Heart right ventricle (tissue), 16 donors: ENCODE measurements around the gene F10. TPM values are rescaled to one million over a fixed set of nuclear protein-coding genes. Genes with fewer than 3 reads are reported as not detected.

Experiments
- ATAC-seq, 8 donors: fragments of 200-7000 bp; cut with Tn5 transposase; one replicate each; pipeline ENCODE4 v1.9.1; 2020; ENCODE audit warnings: mild to moderate bottlenecking in 8 of 8, moderate library complexity in 8 of 8, moderate number of reproducible peaks in 1 of 8
- DNase-seq, 2 donors: peaks; one replicate each; pipeline ENCODE4 v3.0.0-alpha.2; 2020
- H3K27ac ChIP-seq, 10 donors: fragments of 200-600 bp; sonication (generic) in 2 of 10; one replicate each; pipeline versions ENCODE4 v1.5.0 to v1.8.0; 2020 to 2022; ENCODE audit warnings: mild to moderate bottlenecking in 3 of 10
- H3K27me3 ChIP-seq, 7 donors: fragments of 200-600 bp; one replicate each; pipeline ENCODE4 v1.8.0; 2021 to 2022; ENCODE audit warnings: mild to moderate bottlenecking in 2 of 7
- H3K36me3 ChIP-seq, 9 donors: fragments of 200-600 bp; sonication (generic) in 1 of 9; one replicate each; pipeline versions ENCODE4 v1.5.0 to v1.8.0; 2020 to 2022; ENCODE audit warnings: mild to moderate bottlenecking in 2 of 9
- H3K4me1 ChIP-seq, 9 donors: fragments of 200-600 bp; sonication (generic) in 1 of 9; one replicate each; pipeline versions ENCODE4 v1.5.0 to v1.8.0; 2020 to 2022; ENCODE audit warnings: mild to moderate bottlenecking in 4 of 9
- H3K4me3 ChIP-seq, 10 donors: fragments of 200-600 bp; sonication (generic) in 2 of 10; one replicate each; pipeline versions ENCODE4 v1.5.0 to v1.8.0; 2020 to 2022; ENCODE audit warnings: mild to moderate bottlenecking in 7 of 10, moderate library complexity in 2 of 10
- H3K9me3 ChIP-seq, 11 donors: fragments of 200-600 bp in 10 of 11; sonication (generic) in 2 of 11; one replicate each; pipeline versions ENCODE4 v1.5.0 to v1.8.0; 2013 to 2022; ENCODE audit warnings: mild to moderate bottlenecking in 2 of 11, control low read depth in 1 of 11, moderate library complexity in 1 of 11
- WGBS, 2 donors: extraction: QIAGEN DNeasy Blood & Tissue Kit; methylation state at CpG; one replicate each; pipeline ENCODE4 v1.1.7; 2013; ENCODE audit warnings: inconsistent platforms in 1 of 2; 5-methylcytosine and 5-hydroxymethylcytosine counted together
- intact Hi-C, 10 donors: fragments of 100-400 bp; cut with DNase I; formaldehyde crosslinking; loops; one replicate each; pipeline versions ENCODE4 v1.11.1 to v1.14.2; 2022
- polyA plus RNA-seq, 2 donors: library from polyadenylated mRNA; stranded (reverse); fragments of 200-250 nt; gene quantifications; one replicate each; pipeline ENCODE4 v1.2.3, GENCODE V29; 2013
- total RNA-seq, 10 donors: library from RNA; stranded (reverse); fragmentation: NEBNext Ultra II Directional in 3 of 10; extraction: Animal tissue kit (Norgen Biotek cat#: 25700) in 3 of 10; gene quantifications; one replicate each; pipeline versions ENCODE4 v1.2.1 to v1.2.4, GENCODE V29; 2021 to 2023
- TF ChIP-seq, protein P1 (sequence below), 9 donors: fragments of 200-600 bp; sonication (generic) in 2 of 9; IDR thresholded peaks; one replicate each; pipeline versions ENCODE4 v1.5.0 to v1.8.0; 2021 to 2022; ENCODE audit warnings: antibody characterized with exemption in 9 of 9, mild to moderate bottlenecking in 5 of 9, moderate library complexity in 1 of 9
- donor health status: Arrhythmogenic right ventricular cardiomyopathy.
- donor health status: ischemic (EF 13 %, LVEDD 7.1; RV severe dilation, severe dysfunction).
- donor health status: healthy with polysubstance abuse.
- donor health status: DM: no; HTN: yes; CAD: no.
- donor health status: DM: no; HTN: no; CAD: no.
- donor health status: ischemic (EF 25% LVEDD 6.9; RV normal size, moderate dysfunction).
- donor health status: ischemic (EF 25% LVEDD 5.7; RV mildly dilated, moderate dysfunction).
- donor health status: healthy.
- donor health status: DM: yes; HTN: yes; CAD: no.
- donor health status: Ischemic cardiomyopathy.
- donor health status: ischemic (EF 35%, LVEDD 5.7; RV mildly dilated, moderate dysfunction).
- donor health status: nonischemic (EF 11% LVEDD 7.7; RV severe dilation, severe dysfunction).
- donor health status: DM: yes; HTN: yes; CAD: no.
- donor health status: PGD.
- donor health status: ischemic (EF 29% LVEDD 5.4; RV normal size, mild dysfunction).
- donor health status: nonischemic (EF 23%, LVEDD 6.1; RV moderate dilation, normal function).

F10 gene
- total and polyA plus RNA-seq, 12 donors = 1.7 to 15.1 (median 6.3) TPM

DNA sequence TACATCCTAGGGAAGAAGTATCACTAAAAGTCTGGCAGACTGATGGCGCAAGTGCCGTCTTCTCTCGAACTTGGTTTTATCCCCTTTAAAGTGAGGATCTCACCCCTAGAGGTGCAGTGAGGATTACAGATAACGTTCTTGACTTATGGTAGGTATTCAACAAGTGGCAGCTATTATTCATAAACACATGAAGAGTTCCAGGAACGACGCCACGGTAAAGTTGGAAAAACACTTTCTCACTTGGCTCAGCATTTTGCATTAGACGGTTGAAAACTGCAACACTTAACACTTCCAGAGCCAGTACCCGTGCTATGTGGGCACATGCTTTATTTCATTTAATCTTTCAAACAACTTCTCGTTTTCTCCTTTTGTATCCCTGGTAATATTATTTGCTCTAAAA, 44.6 kb downstream of the F10 start:
- Histone ChIP-seq H3K9me3 (peaks cover 0 to 5% (median 0%) of the 10 kb centered on the region in 11 donors), H3K27ac (no peak overlapping the region), H3K27me3 (peaks cover 0 to 9% (median 3%) of the 10 kb centered on the region in 7 donors), H3K36me3 (peaks cover 0 to 29% (median 5%) of the 10 kb centered on the region in 9 donors), H3K4me3 (no peak overlapping the region), H3K4me1 (peaks cover 0 to 17% (median 0%) of the 10 kb centered on the region in 9 donors)
- ATAC-seq (no peak), DNase-seq (no peak)
- TF ChIP-seq, protein P1, sequence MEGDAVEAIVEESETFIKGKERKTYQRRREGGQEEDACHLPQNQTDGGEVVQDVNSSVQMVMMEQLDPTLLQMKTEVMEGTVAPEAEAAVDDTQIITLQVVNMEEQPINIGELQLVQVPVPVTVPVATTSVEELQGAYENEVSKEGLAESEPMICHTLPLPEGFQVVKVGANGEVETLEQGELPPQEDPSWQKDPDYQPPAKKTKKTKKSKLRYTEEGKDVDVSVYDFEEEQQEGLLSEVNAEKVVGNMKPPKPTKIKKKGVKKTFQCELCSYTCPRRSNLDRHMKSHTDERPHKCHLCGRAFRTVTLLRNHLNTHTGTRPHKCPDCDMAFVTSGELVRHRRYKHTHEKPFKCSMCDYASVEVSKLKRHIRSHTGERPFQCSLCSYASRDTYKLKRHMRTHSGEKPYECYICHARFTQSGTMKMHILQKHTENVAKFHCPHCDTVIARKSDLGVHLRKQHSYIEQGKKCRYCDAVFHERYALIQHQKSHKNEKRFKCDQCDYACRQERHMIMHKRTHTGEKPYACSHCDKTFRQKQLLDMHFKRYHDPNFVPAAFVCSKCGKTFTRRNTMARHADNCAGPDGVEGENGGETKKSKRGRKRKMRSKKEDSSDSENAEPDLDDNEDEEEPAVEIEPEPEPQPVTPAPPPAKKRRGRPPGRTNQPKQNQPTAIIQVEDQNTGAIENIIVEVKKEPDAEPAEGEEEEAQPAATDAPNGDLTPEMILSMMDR (IDR thresholded peaks at IDR 0.05) = no peak
- WGBS, 2 donors = 84 to 85% methylated on average over 10 of the region's 10 CpGs
- intact Hi-C loops = no loop called here

DNA sequence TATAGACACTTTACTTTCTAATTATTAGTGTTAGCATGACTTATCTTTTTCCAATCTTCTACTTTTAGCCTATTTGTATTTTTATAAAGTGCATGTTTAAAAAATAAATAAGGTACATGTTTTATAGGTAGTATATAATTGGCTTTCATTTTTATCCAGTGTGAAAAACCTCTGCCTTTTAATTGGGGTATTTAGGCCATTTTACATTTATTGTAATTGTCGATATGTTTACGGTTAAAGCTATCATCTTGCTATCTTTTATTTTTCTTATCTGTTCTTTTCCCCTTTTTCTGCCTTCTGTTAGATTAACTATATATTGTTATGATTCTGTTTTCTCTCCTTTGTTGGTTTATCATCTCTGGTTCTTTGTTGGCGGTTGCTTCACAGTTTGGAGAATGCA, 45.0 kb downstream of the F10 start:
- Histone ChIP-seq H3K4me3 (no peak overlapping the region), H3K27ac (no peak overlapping the region), H3K36me3 (peaks cover 0 to 34% (median 5%) of the 10 kb centered on the region in 9 donors), H3K27me3 (peaks cover 0 to 9% (median 3%) of the 10 kb centered on the region in 7 donors), H3K9me3 (peaks cover 0 to 5% (median 0%) of the 10 kb centered on the region in 11 donors), H3K4me1 (peaks cover 0 to 17% (median 0%) of the 10 kb centered on the region in 9 donors)
- WGBS, 2 donors = 98 to 99% methylated on average over 3 of the region's 3 CpGs
- ATAC-seq = no peak
- TF ChIP-seq, protein P1 (IDR thresholded peaks at IDR 0.05) = no peak
- intact Hi-C loops = no loop called here
- no peak for DNase-seq

DNA sequence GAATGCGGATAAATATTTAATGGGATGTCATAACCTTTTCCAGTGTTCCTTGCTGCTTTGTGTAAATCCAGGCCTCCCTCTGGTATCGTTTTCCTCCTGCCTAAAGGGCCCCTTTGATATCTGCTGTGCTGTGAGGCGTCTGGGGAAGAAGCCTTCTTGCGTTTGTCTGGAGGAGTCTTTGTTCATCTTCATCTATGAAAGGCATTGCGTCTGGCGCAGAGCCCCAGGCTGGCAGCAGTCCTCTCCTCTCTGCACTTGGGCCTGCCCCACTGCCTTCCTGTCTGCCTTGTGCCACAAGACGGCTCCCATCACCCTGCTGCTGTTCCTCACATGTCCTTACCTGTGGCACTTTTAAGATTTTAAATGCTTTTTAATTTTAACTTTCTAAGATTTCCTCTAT, 45.6 kb downstream of the F10 start:
- WGBS, 2 donors = 83 to 87% methylated on average over 7 of the region's 7 CpGs
- ATAC-seq (no peak), DNase-seq (no peak)
- intact Hi-C loops = no loop called here
- Histone ChIP-seq H3K36me3 (peaks cover 0 to 39% (median 5%) of the 10 kb centered on the region in 9 donors), H3K27me3 (peaks cover 0 to 5% (median under 1%) of the 10 kb centered on the region in 7 donors), H3K27ac (no peak overlapping the region), H3K4me3 (no peak overlapping the region), H3K4me1 (peaks cover 0 to 17% (median 0%) of the 10 kb centered on the region in 9 donors), H3K9me3 (peaks cover 0 to 5% (median 0%) of the 10 kb centered on the region in 11 donors)
- TF ChIP-seq, protein P1 (IDR thresholded peaks at IDR 0.05) = no peak

DNA sequence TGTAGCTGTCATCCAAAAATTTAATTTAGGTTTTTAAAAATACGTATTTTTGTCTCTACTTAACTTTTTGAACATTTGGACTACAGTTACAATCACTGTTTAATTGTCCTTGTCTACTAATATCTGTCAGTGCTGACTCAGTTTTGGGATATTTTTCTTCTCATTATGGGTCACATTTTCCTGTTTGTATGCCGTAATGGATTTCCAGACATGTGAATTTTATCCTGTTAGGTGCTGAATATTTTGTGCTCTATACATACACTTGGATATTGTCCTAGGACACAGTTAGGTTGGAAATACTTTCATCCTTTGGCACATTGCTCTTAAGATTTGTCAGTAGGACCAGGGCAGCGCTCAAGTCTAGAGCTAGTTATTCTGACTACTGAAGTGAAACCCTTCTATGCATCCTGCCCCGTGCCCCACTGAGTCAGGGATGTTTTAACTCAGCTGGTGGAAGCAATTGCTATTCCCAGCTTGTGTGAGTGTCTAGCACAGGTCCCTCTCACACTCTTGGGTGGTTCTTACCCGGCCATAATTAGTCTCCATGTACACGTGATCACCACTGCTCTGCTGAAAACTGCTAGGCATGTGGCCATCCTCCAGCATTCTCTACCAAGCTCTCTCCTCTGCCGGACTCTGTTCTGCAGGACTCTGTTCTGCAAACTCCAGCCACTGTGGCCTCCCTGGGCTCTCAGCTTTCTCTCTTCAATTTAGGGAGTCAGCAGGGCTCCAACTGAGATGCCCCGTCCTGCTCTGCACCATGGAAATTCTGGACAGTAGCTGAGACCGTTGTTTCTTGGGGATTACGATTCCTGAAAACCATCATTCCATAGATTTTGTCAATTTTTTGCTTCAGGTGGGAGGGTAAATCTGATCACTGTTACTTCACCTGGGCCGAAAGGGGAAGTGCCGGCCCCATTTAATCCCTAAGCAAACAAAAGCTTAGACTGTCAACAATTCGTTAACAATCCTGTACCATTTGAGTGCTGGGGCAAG, 47.0 kb downstream of the F10 start:
- H3K36me3 ChIP-seq = peaks cover 0 to 44% (median 10%) of the 10 kb centered on the region in 9 donors
- peak in 1 of 2 donors; percentile 62 for DNase-seq
- intact Hi-C loops = no loop called here
- no peak overlapping the region for H3K4me3 ChIP-seq
- H3K27ac ChIP-seq = peak overlapping the region in 6 of 10 donors; percentile 22 to 59 (median 48)
- TF ChIP-seq, protein P1 (IDR thresholded peaks at IDR 0.05) = no peak
- peaks cover 0 to 17% (median 0%) of the 10 kb centered on the region in 9 donors for H3K4me1 ChIP-seq
- no peaks in the 10 kb centered on the region for H3K27me3 ChIP-seq
- peaks cover 0 to 5% (median 0%) of the 10 kb centered on the region in 11 donors for H3K9me3 ChIP-seq
- ATAC-seq = peak; percentile 79 to 98 (median 90)
- 69 to 82% methylated on average over 13 of the region's 13 CpGs for WGBS, 2 donors
